Measurements from ENCODE around the gene ADIPOR1. TPM values are rescaled to one million over a fixed set of nuclear protein-coding genes. Genes with fewer than 3 reads are reported as not detected.

Gene ADIPOR1
- polyA plus RNA-seq, 1 donor from 2014 or later, result 91.5 TPM

Other genes starting within 250 kb of the ADIPOR1 start
- gene SYT2, start 247.9 kb downstream of the ADIPOR1 start, polyA plus RNA-seq, result not detected
- 16.5 TPM for gene KDM5B, start 149.9 kb downstream of the ADIPOR1 start, polyA plus RNA-seq
- 1.2 TPM for gene PCAT6, start 147.4 kb downstream of the ADIPOR1 start, polyA plus RNA-seq
- gene RABIF, start 69.2 kb downstream of the ADIPOR1 start, polyA plus RNA-seq, result 19.8 TPM
- 15.3 TPM for gene KLHL12, start 31.1 kb downstream of the ADIPOR1 start, polyA plus RNA-seq
- gene CYB5R1, start 8.9 kb upstream of the ADIPOR1 start, polyA plus RNA-seq, result 35.3 TPM
- gene TMEM183A, start 49.1 kb upstream of the ADIPOR1 start, polyA plus RNA-seq, result 46.7 TPM
- not detected for gene PPFIA4, start 68.2 kb upstream of the ADIPOR1 start, polyA plus RNA-seq
- gene MYOG, start 127.7 kb upstream of the ADIPOR1 start, polyA plus RNA-seq, result not detected
- gene ADORA1, start 169.4 kb upstream of the ADIPOR1 start, polyA plus RNA-seq, result not detected
- not detected for gene MYBPH, start 217.5 kb upstream of the ADIPOR1 start, polyA plus RNA-seq
- not detected for gene CHI3L1, start 228.4 kb upstream of the ADIPOR1 start, polyA plus RNA-seq